OCI-LY3 (cell line): ENCODE results near the gene TATDN2.
A peak's percentile ranks its signal among the peaks of the same experiment; 100 is the strongest.

Experiments
- H2AFZ ChIP-seq: fragments of 200-600, 300-600 bp; shearing (Covaris generic); 2 replicates; pipeline ENCODE4 v1.6.0; 2014; ENCODE audit warnings: antibody characterized with exemption, low read depth, low read length
- H3K27ac ChIP-seq: fragments of 200-600, 300-600 bp; sonication (generic); 2 replicates; pipeline ENCODE4 v1.5.1; 2014; ENCODE audit warnings: mild to moderate bottlenecking, low read length, moderate library complexity, mixed read lengths
- H3K27me3 ChIP-seq: fragments of 200-600, 300-600 bp; sonication (generic); 2 replicates; pipeline ENCODE4 v1.6.1; 2014; ENCODE audit warnings: low read depth, low read length, mixed read lengths
- H3K36me3 ChIP-seq: fragments of 200-600, 300-600 bp; sonication (generic); replicated peaks from 2 replicates; pipeline ENCODE3; 2014; ENCODE audit warnings: low read depth, low read length, mixed read lengths
- H3K4me1 ChIP-seq: fragments of 300-600, 200-600 bp; sonication (generic); 2 replicates; pipeline ENCODE4 v1.6.1; 2014; ENCODE audit warnings: low read length, mixed read lengths
- H3K4me2 ChIP-seq: fragments of 200-600, 300-600 bp; sonication (generic); 2 replicates; pipeline ENCODE4 v1.6.1; 2014; ENCODE audit warnings: low read length, mixed read lengths
- H3K4me3 ChIP-seq: fragments of 300-600, 200-600 bp; sonication (generic); 2 replicates; pipeline ENCODE4 v1.5.1; 2014; ENCODE audit warnings: antibody characterized with exemption, mild to moderate bottlenecking, low read length, moderate library complexity
- H3K79me2 ChIP-seq: fragments of 300-600, 200-600 bp; shearing (Covaris generic); 2 replicates; pipeline ENCODE4 v1.6.1; 2014; ENCODE audit warnings: mild to moderate bottlenecking, low read length, mixed read lengths
- H3K9ac ChIP-seq: fragments of 300-600, 200-600 bp; shearing (Covaris generic); 2 replicates; pipeline ENCODE4 v1.6.0; 2014; ENCODE audit warnings: mild to moderate bottlenecking, low read length, moderate library complexity
- H3K9me3 ChIP-seq: fragments of 200-600, 300-600 bp; shearing (Covaris generic); 2 replicates; pipeline ENCODE4 v1.6.1; 2014; ENCODE audit warnings: low read length, mixed read lengths; ENCODE audit not compliant: insufficient read depth
- H4K20me1 ChIP-seq: fragments of 200-600, 300-600 bp; sonication (generic); 2 replicates; pipeline ENCODE4 v1.6.1; 2016; ENCODE audit warnings: low read length, mixed read lengths; ENCODE audit not compliant: insufficient read depth
- EZH2phosphoT487 ChIP-seq: fragments of 200-600 bp; shearing (Covaris generic); IDR thresholded peaks from 2 replicates; pipeline ENCODE4 v1.6.1; 2018; ENCODE audit warnings: antibody characterized with exemption, mixed run types, low read depth
- TF ChIP-seq, protein P1 (sequence below): fragments of 200-600, 300-600 bp; sonication (generic); IDR thresholded peaks from 2 replicates; pipeline ENCODE4 v1.5.1; 2014; ENCODE audit warnings: antibody characterized with exemption, low read length, low read depth

TATDN2 gene

DNA sequence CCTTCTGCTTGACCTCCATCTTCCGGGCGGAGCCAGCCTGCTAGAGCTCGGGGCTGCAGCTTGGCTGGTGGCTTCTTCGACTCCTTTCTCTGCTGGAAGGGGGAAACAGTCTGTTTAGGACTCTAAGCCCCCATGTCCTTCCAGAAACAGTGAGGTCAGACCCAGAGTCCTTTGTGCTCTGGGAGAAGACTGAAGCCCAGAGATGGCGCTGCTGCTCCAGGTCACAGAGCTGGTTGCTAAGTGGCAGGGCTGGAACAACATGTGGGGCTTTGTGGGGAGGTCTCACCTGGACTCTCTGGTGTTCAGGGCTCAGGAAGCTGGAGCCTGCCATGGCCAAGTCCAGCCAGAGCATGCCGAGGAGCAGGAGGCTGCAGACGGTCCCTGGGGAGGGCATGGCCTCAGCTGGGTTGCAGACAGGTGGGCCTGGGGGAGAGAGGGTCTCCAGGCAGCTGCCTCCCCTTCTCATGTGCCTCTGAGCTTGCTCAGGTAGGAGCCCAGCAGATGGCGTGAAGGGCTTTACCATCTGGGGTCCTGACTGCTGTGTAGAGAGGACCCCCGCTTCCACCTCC is 41.6 kb downstream of the TATDN2 start:
- Histone ChIP-seq H2AFZ (no peak overlapping the region), H3K4me2 (no peak overlapping the region), H3K27me3 (no peaks in the 10 kb centered on the region), H3K9me3 (no peaks in the 10 kb centered on the region), H3K36me3 (peaks cover 26% of the 10 kb centered on the region), H3K9ac (no peak overlapping the region), H3K4me3 (no peak overlapping the region), H3K4me1 (peaks cover 15% of the 10 kb centered on the region), H3K27ac (no peak overlapping the region), H4K20me1 (no peaks in the 10 kb centered on the region), H3K79me2 (no peaks in the 10 kb centered on the region)
- TF ChIP-seq, protein P1, sequence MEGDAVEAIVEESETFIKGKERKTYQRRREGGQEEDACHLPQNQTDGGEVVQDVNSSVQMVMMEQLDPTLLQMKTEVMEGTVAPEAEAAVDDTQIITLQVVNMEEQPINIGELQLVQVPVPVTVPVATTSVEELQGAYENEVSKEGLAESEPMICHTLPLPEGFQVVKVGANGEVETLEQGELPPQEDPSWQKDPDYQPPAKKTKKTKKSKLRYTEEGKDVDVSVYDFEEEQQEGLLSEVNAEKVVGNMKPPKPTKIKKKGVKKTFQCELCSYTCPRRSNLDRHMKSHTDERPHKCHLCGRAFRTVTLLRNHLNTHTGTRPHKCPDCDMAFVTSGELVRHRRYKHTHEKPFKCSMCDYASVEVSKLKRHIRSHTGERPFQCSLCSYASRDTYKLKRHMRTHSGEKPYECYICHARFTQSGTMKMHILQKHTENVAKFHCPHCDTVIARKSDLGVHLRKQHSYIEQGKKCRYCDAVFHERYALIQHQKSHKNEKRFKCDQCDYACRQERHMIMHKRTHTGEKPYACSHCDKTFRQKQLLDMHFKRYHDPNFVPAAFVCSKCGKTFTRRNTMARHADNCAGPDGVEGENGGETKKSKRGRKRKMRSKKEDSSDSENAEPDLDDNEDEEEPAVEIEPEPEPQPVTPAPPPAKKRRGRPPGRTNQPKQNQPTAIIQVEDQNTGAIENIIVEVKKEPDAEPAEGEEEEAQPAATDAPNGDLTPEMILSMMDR: no peak
- TF ChIP-seq EZH2phosphoT487: no peak

DNA sequence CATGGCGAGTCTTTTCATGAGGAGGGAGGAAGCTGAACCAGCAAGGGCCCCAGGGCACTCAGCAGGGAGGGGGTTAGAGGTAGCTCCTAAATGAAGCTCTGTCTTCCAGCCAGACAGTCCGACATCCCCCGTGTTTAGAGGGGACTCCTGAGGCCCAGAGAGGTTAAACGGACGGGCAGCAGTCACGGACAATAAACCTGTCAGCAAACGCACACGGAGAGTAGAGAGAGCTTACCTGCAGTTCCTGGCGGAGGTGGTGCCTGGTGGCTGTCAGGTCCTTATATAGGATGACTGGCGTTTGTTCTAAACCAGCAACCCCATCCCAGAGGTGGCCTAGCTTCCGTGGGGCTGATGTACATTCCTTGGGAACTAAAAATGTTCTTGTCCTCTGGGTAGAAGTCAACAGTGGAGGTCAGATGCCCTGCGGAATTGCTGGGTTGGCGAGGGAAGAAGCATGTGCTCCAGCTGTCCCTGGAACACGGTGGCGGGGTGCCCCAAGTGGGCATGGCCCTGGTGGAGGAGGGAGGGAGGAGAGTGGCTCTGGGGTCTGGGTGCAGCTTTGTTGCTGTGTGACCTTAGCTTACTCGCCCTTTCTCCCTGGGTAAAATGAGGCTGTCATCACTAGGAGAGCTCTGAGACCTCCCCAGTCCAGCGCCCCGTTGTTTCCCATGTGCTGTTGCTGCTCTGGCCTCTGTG is 42.4 kb downstream of the TATDN2 start:
- no peaks in the 10 kb centered on the region for H3K9me3 ChIP-seq
- no peaks in the 10 kb centered on the region for H3K27me3 ChIP-seq
- no peak overlapping the region for H3K4me2 ChIP-seq
- peaks cover 15% of the 10 kb centered on the region for H3K4me1 ChIP-seq
- no peak overlapping the region for H3K4me3 ChIP-seq
- H4K20me1 ChIP-seq: no peaks in the 10 kb centered on the region
- no peak overlapping the region for H2AFZ ChIP-seq
- TF ChIP-seq, protein P1: no peak
- no peak for TF ChIP-seq EZH2phosphoT487
- H3K79me2 ChIP-seq: no peaks in the 10 kb centered on the region
- peaks cover 22% of the 10 kb centered on the region for H3K36me3 ChIP-seq
- no peak overlapping the region for H3K9ac ChIP-seq
- H3K27ac ChIP-seq: no peak overlapping the region

DNA sequence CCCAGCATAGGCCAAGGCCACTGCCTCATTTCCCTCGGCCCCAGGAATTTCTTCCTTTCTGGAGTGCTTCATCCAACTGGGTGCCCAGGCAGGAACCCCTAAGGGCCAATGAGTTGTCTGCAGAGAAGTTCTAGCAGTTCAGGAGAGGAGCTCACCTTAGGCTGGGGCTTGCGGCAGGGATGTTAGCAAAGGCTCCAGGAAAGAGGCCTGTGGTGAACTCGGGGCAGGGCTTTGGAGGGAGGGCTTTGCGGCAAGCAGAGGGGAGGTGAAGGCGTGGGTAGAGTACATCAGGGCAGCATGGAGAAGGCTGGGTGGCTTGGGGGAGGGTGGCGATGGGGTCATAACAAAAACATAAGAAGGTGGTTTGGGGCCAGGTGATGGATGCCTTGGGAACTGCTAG is 43.4 kb downstream of the TATDN2 start:
- Histone ChIP-seq H4K20me1 (no peaks in the 10 kb centered on the region), H3K27ac (no peak overlapping the region), H3K36me3 (peaks cover 24% of the 10 kb centered on the region), H3K79me2 (no peaks in the 10 kb centered on the region), H3K4me1 (peaks cover 15% of the 10 kb centered on the region), H3K4me3 (no peak overlapping the region), H3K27me3 (no peaks in the 10 kb centered on the region), H3K4me2 (no peak overlapping the region), H3K9ac (no peak overlapping the region), H2AFZ (no peak overlapping the region), H3K9me3 (no peaks in the 10 kb centered on the region)
- TF ChIP-seq, protein P1: no peak
- no peak for TF ChIP-seq EZH2phosphoT487

DNA sequence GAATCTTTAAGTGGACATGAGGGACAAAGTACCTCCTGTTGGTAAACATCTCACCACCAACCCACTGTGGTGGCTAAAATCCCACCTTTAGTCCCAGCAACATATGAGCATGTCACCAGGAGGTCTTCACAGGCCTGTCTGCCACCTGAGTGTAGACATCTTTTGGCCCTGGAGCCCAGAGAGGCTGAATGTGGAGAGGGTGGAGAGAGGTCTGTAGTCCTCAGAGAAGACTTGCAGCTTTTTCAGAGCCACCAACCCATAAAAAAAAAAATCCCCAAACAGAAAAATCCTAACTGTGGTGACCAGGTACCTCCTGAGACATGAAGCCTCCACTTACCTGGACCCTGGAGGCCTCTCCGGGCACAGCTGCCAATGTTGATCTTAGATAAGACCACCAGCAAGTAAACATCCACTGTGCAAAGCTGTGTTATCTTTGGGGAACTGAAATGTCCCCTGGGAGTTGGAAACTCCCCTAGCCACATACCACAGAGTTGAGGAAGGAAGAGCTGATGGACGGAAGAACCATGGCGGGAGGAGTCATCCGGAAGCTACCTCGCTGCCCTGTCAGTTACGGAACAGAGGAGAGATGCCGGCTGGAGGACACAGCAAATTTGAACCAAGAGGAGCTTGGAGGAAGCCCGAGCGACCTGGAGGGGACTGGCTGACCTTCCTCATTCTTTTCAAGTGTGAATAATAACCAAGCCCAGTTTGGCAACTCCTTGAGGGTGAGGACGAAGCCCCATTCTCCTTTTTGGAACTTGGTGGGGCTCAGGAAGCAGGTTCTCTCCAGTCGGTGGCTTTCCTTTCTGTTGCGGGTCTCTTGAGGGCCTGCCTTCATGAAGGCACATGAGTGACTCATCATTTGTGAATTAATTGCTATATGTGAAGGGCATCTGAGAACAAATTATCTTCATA is 44.5 kb downstream of the TATDN2 start, which contains the start of gene GHRL:
TSS of gene GHRL (minus strand) at position 443 of the 915 bp plus-strand sequence. CDS start 2,767 bp downstream, outside the sequence.
- no peak within 1 kb of the TSS for H3K9ac ChIP-seq
- H2AFZ ChIP-seq: no peak within 1 kb of the TSS
- peak within 1 kb of the TSS; percentile 31 for H3K27ac ChIP-seq
- peaks cover 15% of the 10 kb centered on the region for H3K4me1 ChIP-seq
- no peaks in the 10 kb centered on the region for H3K9me3 ChIP-seq
- no peaks in the 10 kb centered on the region for H4K20me1 ChIP-seq
- no peaks in the 10 kb centered on the region for H3K27me3 ChIP-seq
- H3K36me3 ChIP-seq: peaks cover 20% of the 10 kb centered on the region
- no peak for TF ChIP-seq EZH2phosphoT487
- TF ChIP-seq, protein P1: no peak
- H3K4me3 ChIP-seq: peak within 1 kb of the TSS; percentile 22; the same call in 1 of the 2 replicates
- peak within 1 kb of the TSS; percentile 53 for H3K4me2 ChIP-seq
- no peaks in the 10 kb centered on the region for H3K79me2 ChIP-seq
